SK-N-SH treated with all-trans-retinoic acid at 6 μM for 48 hours (cell line): Measurements from ENCODE around the gene G6PC1.
"Not testable (repeated sequence)": the region's sequence is repeated elsewhere in the genome, so short reads cannot be mapped to it uniquely, and the experiment has no call there.

Source experiments
- ATAC-seq: fragments of 200-7000 bp; cut with Tn5 transposase; 3 replicates; pipeline ENCODE4 v1.9.1; 2020; ENCODE audit warnings: mild to moderate bottlenecking, moderate library complexity
- ARNTL ChIP-seq: fragments of 450-650 bp; formaldehyde crosslinking; IDR thresholded peaks from 2 replicates; pipeline ENCODE4 v1.5.0; 2020; ENCODE audit warnings: low read depth, mild to moderate bottlenecking, moderate library complexity, borderline replicate concordance
- BACH2 ChIP-seq: fragments of 250-450 bp; sonication (Bioruptor Pico); IDR thresholded peaks from 2 replicates; pipeline ENCODE4 v1.9.0; 2021; ENCODE audit warnings: mild to moderate bottlenecking, borderline replicate concordance
- CSDC2 ChIP-seq: fragments of 250-450 bp; sonication (Bioruptor Pico); IDR thresholded peaks from 2 replicates; pipeline ENCODE4 v1.5.0; 2020; ENCODE audit warnings: mild to moderate bottlenecking, moderate library complexity
- CSRNP3 ChIP-seq: fragments of 250-450 bp; sonication (Bioruptor Pico); IDR thresholded peaks from 2 replicates; pipeline ENCODE4 v1.5.1; 2021; ENCODE audit warnings: mild to moderate bottlenecking, moderate library complexity
- ESRRG ChIP-seq: fragments of 250-450 bp; sonication (Bioruptor Pico); IDR thresholded peaks from 2 replicates; pipeline ENCODE4 v1.6.1; 2021; ENCODE audit warnings: mild to moderate bottlenecking
- GLIS3 ChIP-seq: fragments of 250-450 bp; sonication (Bioruptor Pico); IDR thresholded peaks from 2 replicates; pipeline ENCODE4 v1.5.0; 2020; ENCODE audit warnings: mild to moderate bottlenecking, moderate library complexity
- ISL1 ChIP-seq: fragments of 250-450 bp; sonication (Bioruptor Pico); IDR thresholded peaks from 2 replicates; pipeline ENCODE4 v2.1.2; 2022; ENCODE audit warnings: mild to moderate bottlenecking, moderate library complexity
- OSR1 ChIP-seq: fragments of 250-450 bp; sonication (Bioruptor Pico); IDR thresholded peaks from 2 replicates; pipeline ENCODE4 v1.8.0; 2022; ENCODE audit warnings: moderate library complexity, mild to moderate bottlenecking, inconsistent platforms
- PATZ1 ChIP-seq: fragments of 250-450 bp; sonication (Bioruptor Pico); IDR thresholded peaks from 2 replicates; pipeline ENCODE4 v1.8.0; 2020; ENCODE audit warnings: mild to moderate bottlenecking, moderate library complexity, borderline replicate concordance
- POU6F1 ChIP-seq: fragments of 250-450 bp; sonication (Bioruptor Pico); IDR thresholded peaks from 2 replicates; pipeline ENCODE4 v1.8.0; 2021; ENCODE audit warnings: low read depth, mild to moderate bottlenecking, moderate library complexity, borderline replicate concordance
- PPARA ChIP-seq: fragments of 250-450 bp; sonication (Bioruptor Pico); IDR thresholded peaks from 2 replicates; pipeline ENCODE4 v1.5.0; 2020; ENCODE audit warnings: mild to moderate bottlenecking, borderline replicate concordance
- TCF4 ChIP-seq: fragments of 250-450 bp; sonication (Bioruptor Pico); IDR thresholded peaks from 2 replicates; pipeline ENCODE4 v1.8.0; 2021; ENCODE audit warnings: mild to moderate bottlenecking, moderate library complexity, borderline replicate concordance
- TOX ChIP-seq: fragments of 250-450 bp; sonication (Bioruptor Pico); IDR thresholded peaks from 2 replicates; pipeline ENCODE4 v1.8.0; 2021; ENCODE audit warnings: mild to moderate bottlenecking, moderate library complexity, borderline replicate concordance
- TSHZ2 ChIP-seq: fragments of 250-450 bp; sonication (Bioruptor Pico); IDR thresholded peaks from 2 replicates; pipeline ENCODE4 v1.5.0; 2020; ENCODE audit warnings: mild to moderate bottlenecking, moderate library complexity
- ZC3H10 ChIP-seq: fragments of 250-450 bp; sonication (Bioruptor Pico); IDR thresholded peaks from 2 replicates; pipeline ENCODE4 v1.5.1; 2021; ENCODE audit warnings: mild to moderate bottlenecking, moderate library complexity
- ZFP3 ChIP-seq: fragments of 250-450 bp; sonication (Bioruptor Pico); IDR thresholded peaks from 2 replicates; pipeline ENCODE4 v1.5.0; 2020; ENCODE audit warnings: mild to moderate bottlenecking, moderate library complexity
- ZFP30 ChIP-seq: fragments of 450-650 bp; formaldehyde crosslinking; IDR thresholded peaks from 2 replicates; pipeline ENCODE4 v1.5.0; 2022; ENCODE audit warnings: mild to moderate bottlenecking, moderate library complexity
- ZNF70 ChIP-seq: fragments of 450-650 bp; formaldehyde crosslinking; IDR thresholded peaks from 2 replicates; pipeline ENCODE4 v1.5.0; 2020; ENCODE audit warnings: mild to moderate bottlenecking, moderate library complexity
- ZNF8 ChIP-seq: fragments of 450-650 bp; formaldehyde crosslinking; IDR thresholded peaks from 2 replicates; pipeline ENCODE4 v1.5.0; 2020; ENCODE audit warnings: mild to moderate bottlenecking, moderate library complexity

Gene G6PC1

GRCh38 chr17:42913981-42914617, 13.5 kb downstream of the G6PC1 start:
- no peak for TF ChIP-seq ESRRG (CRISPR knock-in tag)
- no peak for TF ChIP-seq OSR1 (CRISPR knock-in tag)
- TF ChIP-seq ZFP30, result no peak
- TF ChIP-seq PPARA (CRISPR knock-in tag), result no peak
- TF ChIP-seq TCF4, result no peak
- TF ChIP-seq, all 23 proteins: peak for 0
- no peak for ATAC-seq

- not testable (repeated sequence) for ATAC-seq
Measured at GRCh38 chr17:42915288-42915687, 14.7 kb downstream of the G6PC1 start.

- ATAC-seq, result not testable (repeated sequence)
Measured at GRCh38 chr17:42916388-42917235, 16.0 kb downstream of the G6PC1 start.

- TF ChIP-seq BACH2 (CRISPR knock-in tag), result no peak
- no peak for TF ChIP-seq TOX (CRISPR knock-in tag)
- no peak for TF ChIP-seq CSDC2 (CRISPR knock-in tag)
- no peak for TF ChIP-seq ESRRG (CRISPR knock-in tag)
- no peak for TF ChIP-seq POU6F1 (CRISPR knock-in tag)
- no peak for TF ChIP-seq PATZ1 (CRISPR knock-in tag)
- TF ChIP-seq ZFP3 (CRISPR knock-in tag), result no peak
- TF ChIP-seq TSHZ2 (CRISPR knock-in tag), result no peak
- no peak for TF ChIP-seq GLIS3 (CRISPR knock-in tag)
- TF ChIP-seq CSRNP3 (CRISPR knock-in tag), result no peak
- no peak for TF ChIP-seq ZNF8 (CRISPR knock-in tag)
- no peak for TF ChIP-seq ZFP30
- no peak for TF ChIP-seq ZC3H10 (CRISPR knock-in tag)
- no peak for TF ChIP-seq ISL1
- no peak for TF ChIP-seq TCF4
- TF ChIP-seq PPARA (CRISPR knock-in tag), result no peak
- no peak for TF ChIP-seq OSR1 (CRISPR knock-in tag)
- no peak for TF ChIP-seq ARNTL
- no peak for TF ChIP-seq ZNF70 (CRISPR knock-in tag)
- ATAC-seq, result no peak
Measured at GRCh38 chr17:42917236-42917603, 16.6 kb downstream of the G6PC1 start.
